ENCODE measurements around the gene OR10H1.

OR10H1 gene

DNA sequence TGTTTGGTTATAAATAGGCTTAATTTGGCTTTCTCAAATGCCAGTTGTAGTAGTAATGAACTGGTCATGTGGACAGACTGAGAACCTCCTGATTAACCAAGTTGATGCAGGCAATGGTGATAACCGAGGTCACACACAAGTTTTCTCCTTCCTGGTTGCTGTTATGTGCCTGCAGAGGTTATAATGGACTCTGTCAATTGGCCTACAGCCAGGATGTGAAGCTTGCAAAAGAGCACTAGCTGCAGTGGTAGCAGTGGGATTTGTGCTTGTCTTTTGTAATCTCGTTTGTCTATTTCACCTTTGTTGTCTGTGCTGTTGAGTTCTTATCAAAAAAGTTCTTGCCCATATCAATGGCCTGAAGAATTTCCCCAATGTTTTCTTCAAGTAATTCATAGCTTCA is 57.1 kb downstream of the OR10H1 start:
- DNase-seq (ENCODE audit: low spot score), result no peak
- Histone ChIP-seq H3K27ac (no peak overlapping the region), H3K4me3 (no peak overlapping the region)
- TF ChIP-seq, protein P1, sequence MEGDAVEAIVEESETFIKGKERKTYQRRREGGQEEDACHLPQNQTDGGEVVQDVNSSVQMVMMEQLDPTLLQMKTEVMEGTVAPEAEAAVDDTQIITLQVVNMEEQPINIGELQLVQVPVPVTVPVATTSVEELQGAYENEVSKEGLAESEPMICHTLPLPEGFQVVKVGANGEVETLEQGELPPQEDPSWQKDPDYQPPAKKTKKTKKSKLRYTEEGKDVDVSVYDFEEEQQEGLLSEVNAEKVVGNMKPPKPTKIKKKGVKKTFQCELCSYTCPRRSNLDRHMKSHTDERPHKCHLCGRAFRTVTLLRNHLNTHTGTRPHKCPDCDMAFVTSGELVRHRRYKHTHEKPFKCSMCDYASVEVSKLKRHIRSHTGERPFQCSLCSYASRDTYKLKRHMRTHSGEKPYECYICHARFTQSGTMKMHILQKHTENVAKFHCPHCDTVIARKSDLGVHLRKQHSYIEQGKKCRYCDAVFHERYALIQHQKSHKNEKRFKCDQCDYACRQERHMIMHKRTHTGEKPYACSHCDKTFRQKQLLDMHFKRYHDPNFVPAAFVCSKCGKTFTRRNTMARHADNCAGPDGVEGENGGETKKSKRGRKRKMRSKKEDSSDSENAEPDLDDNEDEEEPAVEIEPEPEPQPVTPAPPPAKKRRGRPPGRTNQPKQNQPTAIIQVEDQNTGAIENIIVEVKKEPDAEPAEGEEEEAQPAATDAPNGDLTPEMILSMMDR (IDR thresholded peaks at IDR 0.05), result no peak

Data from coronary artery (tissue), 2 donors.